Natural killer cell treated with Interleukin-12 subunit alpha and Interleukin-12 subunit beta and Interleukin-15 and Interleukin-18, amount 100 ng/mL, for 72 hours (primary cell): ENCODE measurements around the gene NR3C2. TPM values are rescaled to one million over a fixed set of nuclear protein-coding genes. Genes with fewer than 3 reads are reported as not detected.
"Not testable (repeated sequence)": the region's sequence is repeated elsewhere in the genome, so short reads cannot be mapped to it uniquely, and the experiment has no call there.

Source experiments
- ATAC-seq, 2 donors: fragments of 150-1000 bp; cut with Tn5 transposase in 1 of 2; sonication (Bioruptor Pico), chemical (Tn5 transposase) in 1 of 2; 2 replicates each; pipeline ENCODE4 v1.10.0; 2021
- DNase-seq: peaks from one replicate; pipeline ENCODE4 v3.0.0; 2022; ENCODE audit warnings: low spot score
- H3K27ac Mint-ChIP-seq, 2 donors: 1 replicate in 1 of 2; 2 replicates in 1 of 2; pipeline ENCODE4 v1.8.0; 2022; ENCODE audit warnings: mixed read lengths in 2 of 2, mild to moderate bottlenecking in 1 of 2, moderate library complexity in 1 of 2
- H3K27me3 Mint-ChIP-seq, 2 donors: 1 replicate in 1 of 2; 2 replicates in 1 of 2; pipeline ENCODE4 v1.8.0; 2022; ENCODE audit warnings: mixed read lengths in 2 of 2
- H3K36me3 Mint-ChIP-seq: one replicate; pipeline ENCODE4 v1.8.0; 2022; ENCODE audit warnings: mixed read lengths
- H3K4me1 Mint-ChIP-seq, 2 donors: 1 replicate in 1 of 2; 2 replicates in 1 of 2; pipeline ENCODE4 v1.8.0; 2022; ENCODE audit warnings: low read depth in 2 of 2, mixed read lengths in 2 of 2, mild to moderate bottlenecking in 1 of 2
- H3K4me3 Mint-ChIP-seq: one replicate; pipeline ENCODE4 v1.8.0; 2022; ENCODE audit warnings: mixed read lengths
- H3K9me3 Mint-ChIP-seq: 2 replicates; pipeline ENCODE4 v1.8.0; 2022; ENCODE audit warnings: mixed read lengths
- total RNA-seq, 2 donors: library from RNA; stranded (reverse); gene quantifications; one replicate each; pipeline ENCODE4 v1.2.3, GENCODE V29; 2022

NR3C2 gene
- total RNA-seq, 2 donors from 2014 or later = 1.5 to 2.4 TPM

GRCh38 chr4:148341980-148342800 lies 100.0 kb downstream of the NR3C2 start:
- no peaks in the 10 kb centered on the region for H3K27me3 Mint-ChIP-seq
- no peak for ATAC-seq
- no peak overlapping the region for H3K4me3 Mint-ChIP-seq
- no peaks in the 10 kb centered on the region for H3K36me3 Mint-ChIP-seq
- no peak for DNase-seq
- no peaks in the 10 kb centered on the region for H3K4me1 Mint-ChIP-seq
- no peaks in the 10 kb centered on the region for H3K9me3 Mint-ChIP-seq
- H3K27ac Mint-ChIP-seq = no peak overlapping the region

- Mint-ChIP-seq H3K4me1 (no peaks in the 10 kb centered on the region), H3K9me3 (peaks cover 2% of the 10 kb centered on the region), H3K4me3 (no peak overlapping the region), H3K27ac (no peak overlapping the region), H3K36me3 (no peaks in the 10 kb centered on the region), H3K27me3 (no peaks in the 10 kb centered on the region)
- no peak for DNase-seq
- no peak for ATAC-seq
These were observed 107.1 kb downstream of the NR3C2 start for GRCh38 chr4:148335133-148335532.

GRCh38 chr4:148333265-148333664 lies 108.9 kb downstream of the NR3C2 start:
- Mint-ChIP-seq H3K4me1 (no peaks in the 10 kb centered on the region), H3K27ac (no peak overlapping the region), H3K4me3 (no peak overlapping the region), H3K36me3 (no peaks in the 10 kb centered on the region), H3K9me3 (peaks cover 2% of the 10 kb centered on the region), H3K27me3 (no peaks in the 10 kb centered on the region)
- DNase-seq = no peak
- no peak for ATAC-seq

- no peaks in the 10 kb centered on the region for H3K36me3 Mint-ChIP-seq
- H3K27me3 Mint-ChIP-seq = no peaks in the 10 kb centered on the region
- no peak overlapping the region for H3K27ac Mint-ChIP-seq
- peaks cover 2% of the 10 kb centered on the region for H3K9me3 Mint-ChIP-seq
- no peak overlapping the region for H3K4me3 Mint-ChIP-seq
- H3K4me1 Mint-ChIP-seq = no peaks in the 10 kb centered on the region
- DNase-seq (no peak), ATAC-seq (no peak)
These were observed 109.7 kb downstream of the NR3C2 start for GRCh38 chr4:148332486-148332885.

- H3K27me3 Mint-ChIP-seq = no peaks in the 10 kb centered on the region
- no peak for DNase-seq
- H3K4me3 Mint-ChIP-seq = no peak overlapping the region
- no peaks in the 10 kb centered on the region for H3K36me3 Mint-ChIP-seq
- peaks cover 2% of the 10 kb centered on the region for H3K9me3 Mint-ChIP-seq
- no peaks in the 10 kb centered on the region for H3K4me1 Mint-ChIP-seq
- no peak for ATAC-seq
- no peak overlapping the region for H3K27ac Mint-ChIP-seq
These were observed 111.5 kb downstream of the NR3C2 start for GRCh38 chr4:148330724-148331123.

- no peak for ATAC-seq
- no peak overlapping the region for H3K4me3 Mint-ChIP-seq
- H3K27ac Mint-ChIP-seq = no peak overlapping the region
- no peaks in the 10 kb centered on the region for H3K27me3 Mint-ChIP-seq
- no peak for DNase-seq
- H3K9me3 Mint-ChIP-seq = peaks cover 2% of the 10 kb centered on the region
- no peaks in the 10 kb centered on the region for H3K4me1 Mint-ChIP-seq
- no peaks in the 10 kb centered on the region for H3K36me3 Mint-ChIP-seq
These were observed 112.1 kb downstream of the NR3C2 start for GRCh38 chr4:148330161-148330560.

- Mint-ChIP-seq H3K27ac (no peak overlapping the region), H3K4me1 (no peaks in the 10 kb centered on the region), H3K36me3 (no peaks in the 10 kb centered on the region), H3K27me3 (no peaks in the 10 kb centered on the region), H3K4me3 (no peak overlapping the region), H3K9me3 (peaks cover 2% of the 10 kb centered on the region)
- DNase-seq (no peak), ATAC-seq (no peak)
These were observed 112.5 kb downstream of the NR3C2 start for GRCh38 chr4:148329751-148330150.

GRCh38 chr4:148327683-148328082 lies 114.5 kb downstream of the NR3C2 start:
- Mint-ChIP-seq H3K4me1 (no peaks in the 10 kb centered on the region), H3K36me3 (peaks cover 6% of the 10 kb centered on the region), H3K27ac (no peak overlapping the region), H3K9me3 (peaks cover 2% of the 10 kb centered on the region), H3K4me3 (no peak overlapping the region), H3K27me3 (peaks cover 0 to 7% of the 10 kb centered on the region in 2 donors)
- ATAC-seq (no peak), DNase-seq (no peak)

- not testable (repeated sequence) for DNase-seq, H3K4me3 Mint-ChIP-seq, H3K36me3 Mint-ChIP-seq, ATAC-seq, H3K27me3 Mint-ChIP-seq, H3K4me1 Mint-ChIP-seq, H3K27ac Mint-ChIP-seq, H3K9me3 Mint-ChIP-seq
These were observed 118.9 kb downstream of the NR3C2 start for GRCh38 chr4:148323316-148323715.

GRCh38 chr4:148315049-148315448 lies 127.2 kb downstream of the NR3C2 start:
- no peak for ATAC-seq
- Mint-ChIP-seq H3K27ac (no peak overlapping the region), H3K4me1 (no peaks in the 10 kb centered on the region), H3K36me3 (no peaks in the 10 kb centered on the region), H3K27me3 (no peaks in the 10 kb centered on the region), H3K9me3 (no peaks in the 10 kb centered on the region), H3K4me3 (no peak overlapping the region)
- DNase-seq = no peak

GRCh38 chr4:148312956-148313490 lies 129.2 kb downstream of the NR3C2 start:
- ATAC-seq (no peak), DNase-seq (no peak)

GRCh38 chr4:148311526-148311925 lies 130.7 kb downstream of the NR3C2 start:
- DNase-seq = no peak
- Mint-ChIP-seq H3K36me3 (no peaks in the 10 kb centered on the region), H3K9me3 (no peaks in the 10 kb centered on the region), H3K4me3 (no peak overlapping the region), H3K4me1 (no peaks in the 10 kb centered on the region), H3K27ac (no peak overlapping the region), H3K27me3 (no peaks in the 10 kb centered on the region)
- ATAC-seq = peak in 1 of 2 donors; percentile 36

More at GRCh38 chr4:148312956-148313490, 129.2 kb downstream of the NR3C2 start:
- H3K27me3 Mint-ChIP-seq = no peaks in the 10 kb centered on the region
- no peaks in the 10 kb centered on the region for H3K36me3 Mint-ChIP-seq
- no peak overlapping the region for H3K4me3 Mint-ChIP-seq
- H3K9me3 Mint-ChIP-seq = no peaks in the 10 kb centered on the region
- no peak overlapping the region for H3K27ac Mint-ChIP-seq
- no peaks in the 10 kb centered on the region for H3K4me1 Mint-ChIP-seq

- no peaks in the 10 kb centered on the region for H3K27me3 Mint-ChIP-seq
- ATAC-seq (no peak), DNase-seq (no peak)
- H3K36me3 Mint-ChIP-seq = no peaks in the 10 kb centered on the region
- H3K9me3 Mint-ChIP-seq = no peaks in the 10 kb centered on the region
- no peaks in the 10 kb centered on the region for H3K4me1 Mint-ChIP-seq
- H3K27ac Mint-ChIP-seq = no peak overlapping the region
- no peak overlapping the region for H3K4me3 Mint-ChIP-seq
These were observed 131.5 kb downstream of the NR3C2 start for GRCh38 chr4:148310756-148311155.

- Mint-ChIP-seq H3K36me3 (peaks cover 6% of the 10 kb centered on the region), H3K4me1 (no peaks in the 10 kb centered on the region), H3K9me3 (no peaks in the 10 kb centered on the region), H3K27ac (no peak overlapping the region), H3K4me3 (no peak overlapping the region), H3K27me3 (no peaks in the 10 kb centered on the region)
- no peak for ATAC-seq
- no peak for DNase-seq
These were observed 136.5 kb downstream of the NR3C2 start for GRCh38 chr4:148305751-148306150.
